Stimulated activated naive CD4-positive, alpha-beta T cell treated with Interleukin-2 at 50 U/mL for 16 hours (primary cell): Measurements from ENCODE around the gene PRDM16.

Experiments used
- DNase-seq: peaks from one replicate; lab custom pipeline; 2025; lab: John Stamatoyannopoulos, UW

Gene PRDM16

GRCh38 chr1:3323021-3323795, 254.2 kb downstream of the PRDM16 start:
- DNase-seq, result no peak

- no peak for DNase-seq
These were observed 255.0 kb downstream of the PRDM16 start for GRCh38 chr1:3323796-3324703.

DNA sequence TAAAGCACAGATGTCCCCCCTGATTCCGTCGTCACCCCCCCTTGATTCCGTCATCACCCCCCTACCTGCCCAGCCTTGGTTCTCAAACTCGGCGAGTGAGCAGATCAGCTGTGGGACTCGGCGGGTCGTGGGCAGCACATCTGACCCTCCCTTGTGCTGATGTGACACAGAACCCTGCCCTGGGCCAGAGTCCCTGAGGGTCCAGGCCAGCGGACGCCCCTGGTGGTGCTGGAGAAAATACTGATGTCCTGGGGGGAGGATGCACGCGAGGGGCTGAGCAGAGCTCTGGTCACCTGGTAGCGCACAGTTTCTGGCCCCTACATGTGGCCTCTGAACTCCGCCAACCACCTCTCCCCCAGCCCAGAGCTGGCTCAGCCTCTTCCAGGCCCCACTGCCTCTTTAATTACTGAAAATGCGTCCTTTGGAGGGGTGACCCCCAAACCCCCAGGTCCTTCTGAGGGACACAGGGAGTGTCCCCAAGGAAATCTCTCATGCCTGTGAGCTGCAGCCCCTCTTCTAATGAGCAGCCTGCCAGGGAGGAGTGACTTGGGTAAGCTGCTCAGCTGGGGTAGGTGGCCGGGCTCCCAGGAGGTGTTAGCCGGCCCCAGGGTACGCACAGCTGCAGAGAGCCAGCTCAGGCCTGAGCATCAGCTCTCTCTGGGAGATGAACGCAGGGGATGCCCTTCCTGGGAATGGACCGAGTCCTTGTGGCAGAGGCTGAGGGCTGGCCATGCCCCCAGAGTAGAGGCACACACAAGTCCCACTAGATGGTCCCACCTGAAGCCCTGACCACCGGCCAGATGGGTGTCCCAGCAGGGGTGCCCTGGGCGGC, 255.9 kb downstream of the PRDM16 start:
- no peak for DNase-seq

- DNase-seq, result no peak
These were observed 257.7 kb downstream of the PRDM16 start for GRCh38 chr1:3326516-3327388.

GRCh38 chr1:3327389-3327702, 258.3 kb downstream of the PRDM16 start:
- no peak for DNase-seq

GRCh38 chr1:3327936-3328590, 259.1 kb downstream of the PRDM16 start:
- DNase-seq, result no peak

DNA sequence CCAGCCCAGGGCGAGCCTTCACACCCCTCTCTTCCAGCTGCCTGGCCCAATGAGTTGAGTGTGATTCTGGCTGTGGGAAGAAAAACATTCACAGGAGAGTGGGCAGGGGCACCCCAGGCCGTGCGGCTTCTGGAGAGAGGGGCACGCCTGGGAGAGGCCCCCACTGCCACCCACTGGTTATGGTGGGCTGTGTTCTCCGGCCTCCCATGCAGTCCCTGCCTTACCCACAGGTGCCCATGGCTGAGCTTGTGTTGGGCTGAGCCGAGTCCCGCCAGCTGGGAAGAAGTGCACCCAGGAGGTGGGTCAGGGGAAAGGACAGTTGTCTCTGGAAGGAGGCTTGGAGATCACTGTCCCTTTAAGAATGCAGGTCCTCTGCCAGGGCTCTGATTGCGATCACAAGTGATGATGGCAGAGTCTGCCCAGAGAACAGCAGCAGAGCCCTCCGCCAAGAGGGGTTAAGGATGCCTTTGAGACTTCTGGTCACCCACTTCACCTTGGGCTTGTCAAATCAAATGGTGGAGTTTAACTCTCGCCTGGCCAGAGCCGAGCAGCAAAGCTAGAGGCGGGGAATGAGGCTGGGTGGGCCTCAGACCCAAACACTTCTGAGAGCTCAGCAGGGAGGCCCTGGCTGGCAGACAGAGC, 260.8 kb downstream of the PRDM16 start:
- DNase-seq, result no peak

GRCh38 chr1:3330771-3331245, 261.8 kb downstream of the PRDM16 start:
- DNase-seq, result no peak

DNA sequence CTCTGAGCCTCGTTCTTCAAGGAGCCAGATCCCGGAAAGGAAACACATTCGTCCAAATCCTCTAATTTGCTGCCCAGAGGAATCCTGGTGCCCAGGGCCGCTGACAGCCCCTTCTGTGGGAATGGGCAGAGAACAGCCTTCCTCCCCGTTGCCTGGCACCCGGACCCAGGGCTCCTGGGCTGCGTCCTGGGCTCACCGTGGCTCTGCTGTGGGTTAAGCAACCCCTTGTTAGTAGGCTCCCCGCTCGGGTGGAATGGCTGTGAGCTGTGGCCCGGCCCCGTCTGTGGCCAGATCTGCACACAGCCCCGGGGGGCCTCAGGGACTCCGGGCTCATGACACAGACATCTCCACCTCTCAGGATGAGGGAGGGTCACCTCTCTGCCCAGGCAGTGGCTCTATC, 262.6 kb downstream of the PRDM16 start:
- DNase-seq, result no peak

GRCh38 chr1:3332043-3332442, 263.0 kb downstream of the PRDM16 start:
- DNase-seq, result no peak

DNA sequence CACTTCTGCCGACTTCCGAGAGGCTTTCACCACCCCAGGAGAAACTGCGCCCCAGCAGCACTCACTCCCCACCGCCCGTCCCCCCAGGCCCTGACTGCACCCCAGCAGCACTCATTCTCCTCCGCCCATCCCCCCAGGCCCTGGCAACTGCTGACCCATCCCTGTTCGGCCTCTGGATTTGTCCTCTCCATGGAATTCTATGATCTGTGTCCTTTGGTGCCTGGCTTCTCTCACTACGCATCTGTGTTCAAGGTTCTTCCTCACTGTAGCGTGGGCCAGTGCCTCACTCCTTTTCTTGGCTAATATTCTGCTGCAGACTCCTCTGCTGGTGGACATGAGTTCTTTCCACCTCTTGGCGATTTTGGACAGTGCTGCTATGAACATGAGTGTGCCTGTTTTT, 263.7 kb downstream of the PRDM16 start:
- no peak for DNase-seq

DNA sequence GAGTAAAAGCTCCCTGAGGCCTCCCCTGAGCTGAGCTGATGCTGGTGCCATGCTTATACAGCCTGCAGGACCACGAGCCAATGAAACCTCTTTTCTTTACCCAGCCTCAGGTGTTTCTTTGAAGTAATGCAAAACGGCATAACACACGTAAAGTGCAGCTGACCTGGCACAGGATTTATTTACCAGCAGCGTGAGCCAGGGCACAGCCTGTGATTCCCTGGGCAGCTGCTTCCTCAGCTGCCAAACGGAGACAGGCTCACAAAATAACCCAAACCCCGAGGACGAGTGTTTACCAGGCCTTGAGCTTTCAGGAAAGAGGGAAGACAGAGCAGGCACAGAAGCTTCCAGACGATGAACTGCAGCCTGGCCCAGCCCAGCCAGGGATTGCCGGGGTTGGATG, 264.9 kb downstream of the PRDM16 start:
- no peak for DNase-seq

DNA sequence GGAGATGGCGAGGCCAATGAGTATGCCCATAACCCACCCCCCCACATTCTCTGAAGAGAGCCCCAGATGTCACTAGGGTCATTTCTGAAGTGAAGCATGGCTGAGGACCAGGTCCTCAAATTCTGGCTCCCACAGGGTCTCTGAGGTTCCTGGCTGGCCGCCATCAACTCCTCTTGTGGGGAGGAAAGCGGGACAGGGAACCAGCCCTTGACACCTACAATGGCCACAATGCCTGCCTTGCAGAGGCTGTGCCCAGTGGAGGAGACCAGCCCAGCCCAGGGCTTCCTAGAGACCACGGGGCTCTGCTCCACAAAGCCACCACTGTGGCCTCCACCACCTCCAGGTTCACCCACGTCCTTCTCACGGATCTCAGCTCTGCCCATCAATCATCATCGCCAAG, 265.4 kb downstream of the PRDM16 start:
- DNase-seq, result no peak

- no peak for DNase-seq
These were observed 267.0 kb downstream of the PRDM16 start for GRCh38 chr1:3335754-3336640.

DNA sequence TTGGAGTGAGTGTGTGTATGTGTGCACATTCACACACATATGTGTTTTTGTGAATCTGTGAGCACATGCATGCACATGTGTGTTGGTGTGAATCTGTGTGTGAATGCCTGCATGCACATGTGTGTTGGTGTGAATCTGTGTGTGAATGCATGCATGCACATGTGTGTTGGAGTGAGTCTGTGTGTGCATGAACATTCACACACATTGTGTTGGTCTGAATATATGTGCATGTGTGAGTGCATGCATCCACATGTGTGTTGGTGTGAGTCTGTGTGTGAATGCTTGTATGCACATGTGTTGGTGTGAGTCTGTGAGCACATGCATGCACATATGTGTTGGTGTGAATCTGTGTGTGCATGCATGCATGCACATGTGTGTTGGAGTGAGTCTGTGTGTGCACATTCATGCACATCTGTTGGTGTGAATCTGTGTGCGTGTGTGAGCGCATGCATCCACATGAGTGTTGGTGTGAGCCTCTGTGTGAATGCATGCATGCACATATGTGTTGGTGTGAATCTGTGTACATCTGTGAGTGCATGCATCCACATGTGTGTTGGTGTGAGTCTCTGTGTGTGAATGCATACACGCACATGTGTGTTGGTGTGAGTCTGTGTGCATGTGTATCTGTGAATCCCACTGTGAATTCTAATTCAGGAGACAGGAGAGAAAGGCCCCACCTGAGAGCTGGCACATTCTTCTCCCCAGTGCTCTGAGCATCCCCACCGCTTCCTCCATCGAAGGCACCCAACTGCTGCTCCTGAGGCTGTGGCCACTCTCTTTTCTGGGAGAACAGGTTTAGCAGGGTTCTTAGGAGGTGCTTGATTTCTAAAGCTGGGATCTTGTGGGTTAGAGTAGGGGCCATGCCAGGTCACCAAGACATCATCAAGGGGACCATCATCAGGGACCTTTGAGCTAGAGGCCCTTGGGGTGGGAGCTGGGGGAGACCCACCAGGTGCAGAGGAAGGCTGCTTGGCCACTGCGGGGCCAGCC, 267.9 kb downstream of the PRDM16 start:
- no peak for DNase-seq

DNA sequence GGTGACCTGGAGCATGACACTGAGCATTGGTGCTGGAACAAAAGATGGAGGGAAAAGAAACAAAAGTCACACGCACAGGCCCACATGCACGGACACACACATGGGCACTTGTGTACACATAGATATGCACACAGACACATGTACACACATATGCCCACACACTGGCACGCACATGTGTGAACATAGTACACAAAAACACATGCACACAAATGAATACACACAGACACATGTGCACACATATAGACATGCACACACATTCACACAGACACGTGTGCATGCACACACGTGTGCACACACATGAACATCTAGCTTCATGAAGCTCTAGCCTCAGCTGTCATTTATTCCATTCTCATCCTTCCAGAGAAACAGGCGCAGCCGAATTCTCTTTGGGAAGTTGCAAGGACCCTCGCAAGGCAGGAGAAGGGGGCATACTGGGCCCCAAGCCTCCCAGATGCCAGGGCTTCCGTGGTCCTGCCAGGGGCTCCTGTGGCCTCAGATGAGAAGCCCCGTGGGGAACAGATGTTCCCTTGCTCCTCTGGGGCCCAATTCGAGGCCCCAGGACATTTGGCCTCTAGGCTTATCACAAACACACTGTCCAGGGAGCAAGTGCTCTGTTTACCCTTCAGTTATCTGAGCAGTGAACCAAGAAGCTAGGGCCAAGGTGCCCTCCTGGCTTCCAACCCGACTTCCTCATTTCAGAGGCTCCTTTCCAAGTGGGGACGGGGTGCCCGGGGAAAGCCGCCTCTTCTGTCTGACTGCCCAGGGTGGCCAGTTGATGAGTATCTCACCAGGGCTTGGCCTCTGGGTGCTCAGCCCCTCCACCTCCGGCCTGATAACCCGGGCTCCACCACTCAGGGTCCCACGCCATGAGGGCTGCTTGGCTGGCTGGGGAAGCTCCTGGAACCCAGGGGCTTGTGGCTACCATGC, 269.1 kb downstream of the PRDM16 start:
- DNase-seq, result no peak

- DNase-seq, result no peak
These were observed 269.7 kb downstream of the PRDM16 start for GRCh38 chr1:3338725-3339070.
